ENCODE data around the gene GJA5. TPM values are rescaled to one million over a fixed set of nuclear protein-coding genes. Genes with fewer than 3 reads are reported as not detected.

The GJA5 gene
- total RNA-seq, 3 donors from 2014 or later: 3.7 to 34.1 (median 4.2) TPM

GRCh38 chr1:147768101-147768500 lies 7.7 kb upstream of the GJA5 start:
- Histone ChIP-seq H3K27me3 (no peaks in the 10 kb centered on the region), H3K4me3 (no peak overlapping the region), H3K27ac (no peak overlapping the region), H3K9me3 (no peaks in the 10 kb centered on the region), H3K4me1 (no peaks in the 10 kb centered on the region), H3K36me3 (no peaks in the 10 kb centered on the region)
- TF ChIP-seq POLR2A (IDR thresholded peaks at IDR 0.05) (no peak), CTCF (IDR thresholded peaks at IDR 0.05) (no peak), POLR2AphosphoS5 (IDR thresholded peaks at IDR 0.05) (no peak)
- DNase-seq (ENCODE audit: low spot score in 2 of 2): no peak
- intact Hi-C loops (cut with DNase I; ENCODE audit: low total_unique reads): no loop called here

GRCh38 chr1:147762233-147763024 lies 2.0 kb upstream of the GJA5 start:
- Histone ChIP-seq H3K9me3 (no peaks in the 10 kb centered on the region), H3K4me3 (no peak overlapping the region), H3K4me1 (no peaks in the 10 kb centered on the region), H3K36me3 (no peaks in the 10 kb centered on the region), H3K27ac (peak overlapping the region; percentile 19 to 20), H3K27me3 (no peaks in the 10 kb centered on the region)
- no peak for DNase-seq (ENCODE audit: low spot score in 2 of 2)
- intact Hi-C loops (cut with DNase I; ENCODE audit: low total_unique reads): no loop called here
- TF ChIP-seq POLR2AphosphoS5 (IDR thresholded peaks at IDR 0.05) (no peak), POLR2A (IDR thresholded peaks at IDR 0.05) (no peak), CTCF (IDR thresholded peaks at IDR 0.05) (no peak)

GRCh38 chr1:147758379-147759100 lies 1.9 kb downstream of the GJA5 start:
- H3K4me1 ChIP-seq: no peaks in the 10 kb centered on the region
- H3K36me3 ChIP-seq: no peaks in the 10 kb centered on the region
- H3K4me3 ChIP-seq: peak overlapping the region in 1 of 3 donors; percentile 23
- H3K27ac ChIP-seq: peak overlapping the region; percentile 84 to 91
- no peaks in the 10 kb centered on the region for H3K9me3 ChIP-seq
- no peaks in the 10 kb centered on the region for H3K27me3 ChIP-seq
- intact Hi-C loops (cut with DNase I; ENCODE audit: low total_unique reads): no loop called here
- no peak for TF ChIP-seq POLR2AphosphoS5 (IDR thresholded peaks at IDR 0.05)
- no peak for TF ChIP-seq CTCF (IDR thresholded peaks at IDR 0.05)
- TF ChIP-seq POLR2A (IDR thresholded peaks at IDR 0.05): no peak
- DNase-seq (ENCODE audit: low spot score in 2 of 2): peak in 1 of 2 donors; percentile 43

GRCh38 chr1:147757015-147757990 lies 3.1 kb downstream of the GJA5 start:
- no peaks in the 10 kb centered on the region for H3K27me3 ChIP-seq
- no peaks in the 10 kb centered on the region for H3K9me3 ChIP-seq
- no peaks in the 10 kb centered on the region for H3K4me1 ChIP-seq
- no peak for TF ChIP-seq POLR2A (IDR thresholded peaks at IDR 0.05)
- TF ChIP-seq POLR2AphosphoS5 (IDR thresholded peaks at IDR 0.05): peak in 2 of 3 donors; percentile 65 to 74
- peak overlapping the region; percentile 84 to 91 for H3K27ac ChIP-seq
- DNase-seq (ENCODE audit: low spot score in 2 of 2): peak; percentile 57 to 95
- no peak overlapping the region for H3K4me3 ChIP-seq
- intact Hi-C loops (cut with DNase I; ENCODE audit: low total_unique reads): no loop called here
- H3K36me3 ChIP-seq: no peaks in the 10 kb centered on the region

- Histone ChIP-seq H3K27me3 (no peaks in the 10 kb centered on the region), H3K9me3 (no peaks in the 10 kb centered on the region), H3K4me1 (no peaks in the 10 kb centered on the region), H3K36me3 (no peaks in the 10 kb centered on the region), H3K4me3 (no peak overlapping the region), H3K27ac (peak overlapping the region; percentile 81 to 91)
- TF ChIP-seq POLR2A (IDR thresholded peaks at IDR 0.05) (no peak), CTCF (IDR thresholded peaks at IDR 0.05) (no peak), POLR2AphosphoS5 (IDR thresholded peaks at IDR 0.05) (no peak)
- DNase-seq (ENCODE audit: low spot score in 2 of 2): no peak
- intact Hi-C loops (cut with DNase I; ENCODE audit: low total_unique reads): no loop called here
These were observed 4.1 kb downstream of the GJA5 start for GRCh38 chr1:147756341-147756740.

Data from breast epithelium (tissue), 4 donors.